ENCODE data around the gene CDK5.

GRCh38 chr7:151083071-151083823 lies 25.6 kb upstream of the CDK5 start, which contains the start of gene TMUB1:
- TF ChIP-seq, protein P1, sequence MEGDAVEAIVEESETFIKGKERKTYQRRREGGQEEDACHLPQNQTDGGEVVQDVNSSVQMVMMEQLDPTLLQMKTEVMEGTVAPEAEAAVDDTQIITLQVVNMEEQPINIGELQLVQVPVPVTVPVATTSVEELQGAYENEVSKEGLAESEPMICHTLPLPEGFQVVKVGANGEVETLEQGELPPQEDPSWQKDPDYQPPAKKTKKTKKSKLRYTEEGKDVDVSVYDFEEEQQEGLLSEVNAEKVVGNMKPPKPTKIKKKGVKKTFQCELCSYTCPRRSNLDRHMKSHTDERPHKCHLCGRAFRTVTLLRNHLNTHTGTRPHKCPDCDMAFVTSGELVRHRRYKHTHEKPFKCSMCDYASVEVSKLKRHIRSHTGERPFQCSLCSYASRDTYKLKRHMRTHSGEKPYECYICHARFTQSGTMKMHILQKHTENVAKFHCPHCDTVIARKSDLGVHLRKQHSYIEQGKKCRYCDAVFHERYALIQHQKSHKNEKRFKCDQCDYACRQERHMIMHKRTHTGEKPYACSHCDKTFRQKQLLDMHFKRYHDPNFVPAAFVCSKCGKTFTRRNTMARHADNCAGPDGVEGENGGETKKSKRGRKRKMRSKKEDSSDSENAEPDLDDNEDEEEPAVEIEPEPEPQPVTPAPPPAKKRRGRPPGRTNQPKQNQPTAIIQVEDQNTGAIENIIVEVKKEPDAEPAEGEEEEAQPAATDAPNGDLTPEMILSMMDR (IDR thresholded peaks at IDR 0.05 in 8 of 11, conservative IDR thresholded peaks at IDR 0.05 in 3 of 11) = peak in 3 of 11 experiments; percentile 5 to 32 (median 17)
- no peak for TF ChIP-seq POLR2A (IDR thresholded peaks at IDR 0.05)
- peak; percentile 74 to 88 (median 82) for TF ChIP-seq POLR2AphosphoS5 (IDR thresholded peaks at IDR 0.05)

Data from spleen (tissue), 7 donors.